Naive B cell (primary cell): Measurements from ENCODE around the gene NCAM1. TPM values are rescaled to one million over a fixed set of nuclear protein-coding genes. Genes with fewer than 3 reads are reported as not detected.
"Not testable (repeated sequence)": the region's sequence is repeated elsewhere in the genome, so short reads cannot be mapped to it uniquely, and the experiment has no call there.

Experiments
- ATAC-seq, 2 donors: fragments of 150-1000 bp; cut with Tn5 transposase; 2 replicates each; pipeline ENCODE4 v1.10.0; 2021; ENCODE audit warnings: low read depth in 2 of 2, mild to moderate bottlenecking in 2 of 2, moderate library complexity in 2 of 2
- DNase-seq: peaks from one replicate; pipeline ENCODE4 v3.0.0; 2022
- H3K27ac Mint-ChIP-seq, 6 donors: one replicate each; pipeline ENCODE4 v1.8.0; 2020 to 2022; ENCODE audit warnings: mild to moderate bottlenecking in 6 of 6, mixed read lengths in 6 of 6, moderate library complexity in 5 of 6, inconsistent platforms in 2 of 6
- H3K27me3 Mint-ChIP-seq, 3 donors: one replicate each; pipeline ENCODE4 v1.8.0; 2021 to 2022; ENCODE audit warnings: mixed read lengths in 3 of 3, mild to moderate bottlenecking in 1 of 3
- H3K36me3 Mint-ChIP-seq, 2 donors: one replicate each; pipeline ENCODE4 v1.8.0; 2020 to 2022; ENCODE audit warnings: mixed read lengths in 2 of 2, inconsistent platforms in 1 of 2, mild to moderate bottlenecking in 1 of 2
- H3K4me1 Mint-ChIP-seq, 3 donors: one replicate each; pipeline ENCODE4 v1.8.0; 2020 to 2022; ENCODE audit warnings: mixed read lengths in 3 of 3, inconsistent platforms in 1 of 3, mild to moderate bottlenecking in 1 of 3, moderate library complexity in 1 of 3
- H3K4me3 Mint-ChIP-seq, 8 donors: one replicate each; pipeline ENCODE4 v1.8.0; 2020 to 2022; ENCODE audit warnings: mild to moderate bottlenecking in 8 of 8, mixed read lengths in 8 of 8, moderate library complexity in 8 of 8, inconsistent platforms in 2 of 8
- H3K9me3 Mint-ChIP-seq, 7 donors: one replicate each; pipeline ENCODE4 v1.8.0; 2020 to 2022; ENCODE audit warnings: mixed read lengths in 7 of 7, mild to moderate bottlenecking in 5 of 7, inconsistent platforms in 2 of 7, moderate library complexity in 1 of 7
- polyA plus RNA-seq, 6 donors: library from polyadenylated mRNA; unstranded; fragments of 300-500 nt; fragmentation: Illumina TruSeq; gene quantifications; one replicate each; pipeline ENCODE4 v1.2.3, GENCODE V29; 2021; ENCODE audit warnings: low read depth in 6 of 6

The NCAM1 gene
- polyA plus RNA-seq = under 1 TPM in 1 of 6 donors, not detected in 5; 0.05 TPM

DNA sequence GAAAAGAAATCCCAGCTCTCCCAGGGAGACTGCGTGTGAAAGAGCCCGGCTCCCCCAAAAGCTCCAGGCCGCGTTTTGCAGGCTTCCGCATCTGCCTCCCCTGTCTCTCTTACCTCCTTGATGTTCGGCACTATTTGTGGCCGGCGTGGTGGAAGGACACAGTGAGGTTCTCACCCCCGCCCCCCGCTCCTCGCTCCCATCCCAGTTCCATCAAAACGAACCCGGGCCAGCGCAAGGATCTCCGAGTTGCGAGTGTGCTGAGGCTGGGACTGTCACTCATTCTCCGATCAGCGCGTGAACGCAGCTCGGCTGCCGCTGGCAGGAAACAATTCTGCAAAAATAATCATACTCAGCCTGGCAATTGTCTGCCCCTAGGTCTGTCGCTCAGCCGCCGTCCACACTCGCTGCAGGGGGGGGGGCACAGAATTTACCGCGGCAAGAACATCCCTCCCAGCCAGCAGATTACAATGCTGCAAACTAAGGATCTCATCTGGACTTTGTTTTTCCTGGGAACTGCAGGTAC is at the start of gene NCAM1:
Gene NCAM1 (plus strand): TSS at position 275 of the 523 bp plus-strand sequence.
- Mint-ChIP-seq H3K9me3 (peaks cover 0 to 10% (median 2%) of the 10 kb centered on the region in 7 donors), H3K27ac (peak within 1 kb of the TSS in 2 of 6 donors; percentile 35 to 48), H3K4me1 (peaks cover 9 to 24% (median 17%) of the 10 kb centered on the region in 3 donors), H3K27me3 (peaks cover 57 to 71% (median 63%) of the 10 kb centered on the region in 3 donors), H3K4me3 (peak within 1 kb of the TSS; percentile 53 to 91 (median 79)), H3K36me3 (peaks cover 0 to 18% of the 10 kb centered on the region in 2 donors)
- ATAC-seq (no peak), DNase-seq (no peak)

DNA sequence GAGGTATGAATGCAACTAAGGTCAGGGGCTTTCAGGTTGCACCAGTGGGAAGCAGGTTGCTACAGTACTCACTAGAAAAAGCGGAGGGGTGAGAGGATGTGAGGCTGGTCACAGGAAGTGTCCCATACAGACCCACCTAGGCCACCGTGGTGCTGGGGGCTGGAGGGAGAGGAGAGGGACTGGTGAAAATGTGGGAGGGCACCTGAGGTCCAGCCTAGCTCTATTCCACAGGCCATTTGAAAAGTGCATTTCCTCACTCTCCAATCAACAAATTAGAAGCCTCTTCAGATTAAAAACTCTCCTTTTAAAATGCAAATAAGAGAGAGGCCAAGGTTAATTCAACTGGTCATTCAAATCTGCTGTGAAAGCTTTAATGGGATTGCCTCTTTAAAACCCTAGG is 38.6 kb upstream of the NCAM1 start:
- no peak for ATAC-seq

DNA sequence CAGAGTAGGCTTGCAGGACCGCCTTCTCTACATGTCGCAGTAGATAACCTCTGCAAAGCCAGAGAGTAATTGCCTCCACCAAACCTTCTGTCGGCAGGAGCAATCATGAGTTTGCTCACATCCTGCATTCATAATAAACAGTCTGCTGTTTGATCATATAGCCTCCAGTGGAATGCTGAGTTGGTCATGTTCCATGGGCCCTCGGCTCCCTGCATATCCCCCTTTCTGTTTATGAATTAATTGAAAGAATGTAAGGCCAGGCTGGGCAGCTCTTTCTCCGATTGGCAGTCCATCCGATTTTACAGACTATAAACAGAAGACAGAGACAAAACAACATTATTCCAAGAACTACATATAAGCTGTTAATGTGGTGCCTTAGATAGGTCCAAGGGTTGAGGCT is 36.4 kb upstream of the NCAM1 start:
- not testable (repeated sequence) for DNase-seq, H3K27ac Mint-ChIP-seq, H3K9me3 Mint-ChIP-seq, H3K4me1 Mint-ChIP-seq, ATAC-seq, H3K4me3 Mint-ChIP-seq, H3K27me3 Mint-ChIP-seq, H3K36me3 Mint-ChIP-seq

More for the DNA sequence above, 38.6 kb upstream of the NCAM1 start:
- H3K9me3 Mint-ChIP-seq = peaks cover 0 to 10% (median 3%) of the 10 kb centered on the region in 7 donors
- H3K36me3 Mint-ChIP-seq = no peaks in the 10 kb centered on the region
- no peaks in the 10 kb centered on the region for H3K27me3 Mint-ChIP-seq
- H3K4me3 Mint-ChIP-seq = no peak overlapping the region
- no peak for DNase-seq
- no peak overlapping the region for H3K27ac Mint-ChIP-seq
- no peaks in the 10 kb centered on the region for H3K4me1 Mint-ChIP-seq

DNA sequence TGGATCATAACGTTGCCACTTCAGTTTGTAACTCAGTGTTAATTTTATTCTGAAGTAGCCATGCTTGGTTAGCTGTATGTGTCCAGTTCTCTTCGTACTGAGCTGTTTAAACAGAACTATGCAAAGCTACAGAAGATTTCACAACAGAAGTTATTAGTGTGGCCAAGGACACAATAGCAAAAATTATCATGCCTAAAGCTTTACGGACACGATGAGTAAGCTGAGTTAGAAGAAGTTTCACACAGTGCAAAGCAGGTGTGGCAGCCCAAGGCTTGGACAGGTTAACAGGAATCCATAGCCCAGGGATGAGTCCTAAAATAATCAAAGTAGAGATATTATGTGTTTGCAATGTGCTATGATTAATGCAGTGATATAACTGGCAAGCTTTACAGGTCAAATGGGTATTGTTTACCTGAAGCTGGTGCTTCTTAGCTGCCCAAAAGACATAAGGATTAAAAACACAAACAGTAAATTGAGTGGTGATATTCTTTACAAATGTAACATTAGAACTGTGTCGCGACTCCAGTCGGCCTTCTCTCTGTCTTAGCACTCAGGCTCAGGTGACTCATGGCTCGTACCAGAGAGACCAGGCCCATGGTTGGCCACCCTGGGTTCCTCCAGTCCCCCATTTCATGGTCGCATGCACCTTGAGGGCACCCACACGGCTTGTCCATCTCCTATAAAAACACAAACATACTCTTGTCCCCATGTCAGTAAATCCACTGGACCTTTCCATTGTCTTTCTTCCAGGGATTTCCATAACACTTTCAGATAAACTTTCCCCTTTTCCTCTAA is 35.5 kb upstream of the NCAM1 start:
- no peaks in the 10 kb centered on the region for H3K4me1 Mint-ChIP-seq
- H3K27me3 Mint-ChIP-seq = no peaks in the 10 kb centered on the region
- H3K27ac Mint-ChIP-seq = no peak overlapping the region
- DNase-seq (no peak), ATAC-seq (no peak)
- peaks cover 0 to 7% (median 0%) of the 10 kb centered on the region in 7 donors for H3K9me3 Mint-ChIP-seq
- H3K36me3 Mint-ChIP-seq = no peaks in the 10 kb centered on the region
- H3K4me3 Mint-ChIP-seq = no peak overlapping the region

DNA sequence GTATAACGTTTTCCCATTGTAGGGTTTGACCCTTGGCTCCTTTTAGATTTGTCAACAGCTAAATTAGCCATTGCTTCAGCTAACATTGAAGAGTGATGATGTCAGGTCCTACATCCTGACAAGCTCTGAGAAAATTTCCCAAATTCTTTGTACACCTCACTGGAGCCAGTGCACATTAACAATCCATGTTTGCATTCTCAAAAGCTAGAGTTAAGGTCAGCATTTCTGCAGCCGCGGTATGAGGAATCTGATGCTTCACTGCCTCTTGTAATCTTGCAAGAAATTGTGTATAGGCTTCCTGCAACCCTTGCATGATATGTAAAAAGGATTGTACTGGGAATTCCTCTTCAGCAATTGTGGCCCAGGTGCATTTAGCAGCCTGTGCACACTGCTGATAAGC is 33.1 kb upstream of the NCAM1 start:
- H3K9me3 Mint-ChIP-seq = peaks cover 0 to 5% (median 0%) of the 10 kb centered on the region in 7 donors

DNA sequence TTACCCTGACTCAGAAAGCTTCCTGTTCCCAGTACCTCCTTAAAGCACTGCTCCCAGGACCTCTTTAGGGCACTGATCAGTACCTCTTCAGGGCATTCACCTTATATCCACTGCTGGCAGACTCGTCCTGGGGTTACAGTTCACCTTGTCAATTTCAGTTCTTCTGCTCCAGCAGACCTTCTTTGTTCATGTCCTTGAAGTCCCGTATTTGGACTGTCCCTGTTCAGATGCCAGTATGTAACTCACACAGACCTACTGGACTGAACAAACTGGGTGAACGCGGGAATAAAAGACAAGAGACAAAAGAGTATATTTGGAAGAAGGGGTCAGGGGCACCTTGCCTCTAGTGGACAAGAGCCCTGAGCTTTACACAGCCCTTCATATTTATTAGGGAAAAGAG is 31.8 kb upstream of the NCAM1 start:
- Mint-ChIP-seq H3K27ac (no peak overlapping the region), H3K4me3 (no peak overlapping the region), H3K9me3 (peaks cover 0 to 5% (median 0%) of the 10 kb centered on the region in 7 donors), H3K27me3 (peaks cover 0 to 5% (median 0%) of the 10 kb centered on the region in 3 donors), H3K4me1 (no peaks in the 10 kb centered on the region), H3K36me3 (no peaks in the 10 kb centered on the region)
- DNase-seq (no peak), ATAC-seq (no peak)

More for the DNA sequence above, 33.1 kb upstream of the NCAM1 start:
- Mint-ChIP-seq H3K4me1 (no peaks in the 10 kb centered on the region), H3K36me3 (no peaks in the 10 kb centered on the region), H3K4me3 (no peak overlapping the region), H3K27ac (no peak overlapping the region), H3K27me3 (no peaks in the 10 kb centered on the region)
- no peak for ATAC-seq
- no peak for DNase-seq

DNA sequence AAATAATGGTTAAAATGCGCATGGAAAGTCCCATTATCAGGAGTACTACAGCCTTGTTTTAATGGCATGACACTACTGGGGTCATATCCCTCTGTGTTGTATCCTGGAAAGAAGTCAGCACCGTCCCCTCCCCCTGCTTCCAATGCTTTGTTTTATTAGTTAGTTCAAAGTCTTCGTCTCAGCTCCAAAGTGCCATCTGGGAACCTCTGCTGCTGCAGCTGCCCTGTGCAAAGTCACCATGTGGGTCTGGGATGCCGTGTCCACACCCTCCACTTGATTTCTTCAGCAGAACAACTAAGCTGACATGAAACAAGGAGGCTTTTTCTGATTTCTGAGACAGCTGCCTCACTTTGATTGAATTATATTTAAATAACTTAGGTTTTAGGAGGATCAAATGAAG is 29.5 kb upstream of the NCAM1 start:
- H3K4me1 Mint-ChIP-seq = no peaks in the 10 kb centered on the region
- peaks cover 0 to 5% (median 0%) of the 10 kb centered on the region in 3 donors for H3K27me3 Mint-ChIP-seq
- no peak overlapping the region for H3K4me3 Mint-ChIP-seq
- ATAC-seq (no peak), DNase-seq (no peak)
- no peaks in the 10 kb centered on the region for H3K36me3 Mint-ChIP-seq
- peaks cover 0 to 8% (median 3%) of the 10 kb centered on the region in 7 donors for H3K9me3 Mint-ChIP-seq
- no peak overlapping the region for H3K27ac Mint-ChIP-seq

DNA sequence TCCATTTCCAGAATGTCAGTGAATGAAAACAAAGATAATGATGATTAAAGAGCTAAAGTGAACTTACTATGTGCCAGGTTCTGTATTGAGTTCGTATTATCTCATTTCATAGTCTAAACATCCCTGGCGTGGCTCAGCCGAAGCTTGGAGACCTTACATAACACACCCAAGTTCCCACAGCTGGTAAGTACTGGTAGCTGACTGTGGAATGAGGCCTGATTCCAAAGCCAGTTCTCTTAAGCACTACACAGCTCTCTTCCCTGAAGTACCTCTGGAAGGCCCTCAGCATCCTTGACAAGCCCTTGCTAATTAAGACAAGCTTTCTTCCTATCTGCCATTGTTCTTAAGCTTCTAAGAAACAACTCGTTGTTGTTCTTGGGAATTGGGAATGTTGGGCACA is 28.6 kb upstream of the NCAM1 start:
- Mint-ChIP-seq H3K27me3 (peaks cover 0 to 5% (median 0%) of the 10 kb centered on the region in 3 donors), H3K9me3 (peaks cover 0 to 12% (median 3%) of the 10 kb centered on the region in 7 donors), H3K36me3 (no peaks in the 10 kb centered on the region), H3K4me3 (no peak overlapping the region), H3K27ac (no peak overlapping the region), H3K4me1 (no peaks in the 10 kb centered on the region)
- ATAC-seq (no peak), DNase-seq (no peak)

DNA sequence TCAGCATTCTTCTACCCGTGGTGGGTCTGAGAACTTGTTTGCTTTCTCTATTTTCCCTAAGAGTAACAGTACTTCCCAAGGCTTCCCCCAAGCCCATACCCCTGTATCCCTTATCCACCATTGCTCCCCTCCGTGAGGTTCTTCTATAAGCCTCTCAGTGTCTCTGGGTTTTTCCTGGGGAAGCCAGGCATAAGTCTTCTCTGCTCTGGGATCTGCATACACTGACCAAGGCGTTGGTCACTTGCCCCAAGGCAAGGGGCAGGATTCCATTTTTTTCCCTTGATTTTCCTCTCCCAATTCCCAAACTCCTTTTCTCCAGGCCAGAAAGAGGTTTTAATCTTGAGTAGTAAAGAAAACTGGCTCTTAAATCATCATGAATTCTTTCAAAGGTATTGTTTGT is 27.2 kb upstream of the NCAM1 start:
- Mint-ChIP-seq H3K4me1 (no peaks in the 10 kb centered on the region), H3K9me3 (peaks cover 0 to 12% (median 3%) of the 10 kb centered on the region in 7 donors), H3K4me3 (no peak overlapping the region), H3K27ac (no peak overlapping the region), H3K27me3 (peaks cover 3 to 10% (median 5%) of the 10 kb centered on the region in 3 donors), H3K36me3 (no peaks in the 10 kb centered on the region)
- ATAC-seq = no peak
- no peak for DNase-seq

DNA sequence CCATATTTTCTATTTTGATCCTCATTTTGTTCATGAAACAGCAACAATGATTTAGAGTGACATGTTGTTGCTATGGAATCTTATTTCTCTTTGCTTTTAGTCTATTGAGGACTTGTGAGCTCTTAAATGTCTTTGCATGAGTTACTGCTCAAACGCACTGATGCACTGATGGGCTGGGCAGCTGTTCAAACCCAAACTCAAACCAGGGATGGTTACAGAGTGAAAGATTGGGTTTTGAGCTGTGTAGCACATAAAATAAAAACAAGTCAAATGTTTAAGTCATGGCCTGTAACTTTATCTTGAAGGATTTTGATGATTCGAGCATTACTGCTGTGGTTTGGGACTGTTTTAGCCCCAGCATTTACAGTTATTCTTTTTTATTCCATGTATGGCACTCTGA is 20.1 kb upstream of the NCAM1 start:
- Mint-ChIP-seq H3K4me3 (no peak overlapping the region), H3K4me1 (no peaks in the 10 kb centered on the region), H3K27me3 (peaks cover 4 to 7% (median 5%) of the 10 kb centered on the region in 3 donors), H3K9me3 (peaks cover 0 to 7% (median 0%) of the 10 kb centered on the region in 7 donors), H3K36me3 (no peaks in the 10 kb centered on the region), H3K27ac (no peak overlapping the region)
- DNase-seq = no peak
- no peak for ATAC-seq

DNA sequence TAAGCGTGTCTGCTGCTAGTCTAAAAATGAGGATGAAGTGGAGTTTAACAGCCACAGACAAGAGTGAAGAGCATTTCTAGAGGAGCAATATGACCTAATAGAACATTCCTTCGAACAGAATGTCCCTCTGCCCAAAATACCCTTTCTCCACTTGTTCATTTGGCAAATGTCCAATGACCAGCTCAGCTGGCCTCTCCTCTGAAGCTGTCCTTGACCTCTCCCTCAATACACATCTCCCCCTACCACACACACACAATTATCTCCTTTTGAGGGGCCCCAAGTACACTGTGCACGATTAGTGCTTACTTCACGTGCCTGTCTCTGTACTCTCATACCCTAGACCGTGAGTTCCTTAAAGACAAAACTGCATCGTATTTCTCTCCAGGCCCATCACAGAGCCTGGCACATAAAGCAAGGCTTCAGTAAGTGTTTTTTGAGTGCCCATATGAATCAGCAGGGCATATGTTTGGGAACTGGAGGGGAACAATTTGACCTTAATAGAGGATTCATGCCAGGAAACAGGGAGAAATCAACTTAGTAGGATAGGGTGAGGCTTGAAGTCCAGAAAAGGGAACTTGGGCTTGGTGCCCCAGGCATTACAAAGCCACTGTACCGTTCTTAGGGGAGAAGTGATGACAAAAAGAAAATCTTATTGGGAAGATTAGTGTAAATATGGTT is 18.1 kb upstream of the NCAM1 start:
- peaks cover 5 to 17% (median 8%) of the 10 kb centered on the region in 3 donors for H3K27me3 Mint-ChIP-seq
- H3K9me3 Mint-ChIP-seq = peaks cover 0 to 7% (median 0%) of the 10 kb centered on the region in 7 donors
- H3K27ac Mint-ChIP-seq = no peak overlapping the region
- no peak overlapping the region for H3K4me3 Mint-ChIP-seq
- no peak for DNase-seq
- no peak for ATAC-seq
- H3K4me1 Mint-ChIP-seq = no peaks in the 10 kb centered on the region
- no peaks in the 10 kb centered on the region for H3K36me3 Mint-ChIP-seq

DNA sequence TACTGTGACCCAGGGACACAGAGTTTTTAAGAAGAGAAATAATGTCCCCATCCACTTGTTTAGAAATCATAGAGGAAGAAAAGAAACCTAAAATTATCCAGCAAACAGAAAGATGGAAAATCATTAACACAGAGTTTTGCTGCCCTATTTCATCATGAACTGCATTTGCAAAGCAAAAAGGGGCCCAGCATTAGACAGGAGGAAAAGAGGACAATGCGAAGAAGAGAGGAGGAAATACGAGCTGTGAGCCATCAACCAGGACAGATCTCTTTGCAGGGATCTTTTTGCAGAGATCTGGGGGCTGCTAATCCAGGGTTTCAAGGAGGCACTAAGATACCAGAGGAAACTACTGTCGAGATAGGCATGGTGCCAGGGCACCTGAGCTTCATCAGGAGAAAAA is 14.4 kb upstream of the NCAM1 start:
- DNase-seq (no peak), ATAC-seq (no peak)
- peaks cover 0 to 9% (median 3%) of the 10 kb centered on the region in 7 donors for H3K9me3 Mint-ChIP-seq
- no peaks in the 10 kb centered on the region for H3K4me1 Mint-ChIP-seq
- no peak overlapping the region for H3K4me3 Mint-ChIP-seq
- H3K27ac Mint-ChIP-seq = no peak overlapping the region
- H3K27me3 Mint-ChIP-seq = peaks cover 9 to 22% (median 13%) of the 10 kb centered on the region in 3 donors
- peaks cover 0 to 6% of the 10 kb centered on the region in 2 donors for H3K36me3 Mint-ChIP-seq

DNA sequence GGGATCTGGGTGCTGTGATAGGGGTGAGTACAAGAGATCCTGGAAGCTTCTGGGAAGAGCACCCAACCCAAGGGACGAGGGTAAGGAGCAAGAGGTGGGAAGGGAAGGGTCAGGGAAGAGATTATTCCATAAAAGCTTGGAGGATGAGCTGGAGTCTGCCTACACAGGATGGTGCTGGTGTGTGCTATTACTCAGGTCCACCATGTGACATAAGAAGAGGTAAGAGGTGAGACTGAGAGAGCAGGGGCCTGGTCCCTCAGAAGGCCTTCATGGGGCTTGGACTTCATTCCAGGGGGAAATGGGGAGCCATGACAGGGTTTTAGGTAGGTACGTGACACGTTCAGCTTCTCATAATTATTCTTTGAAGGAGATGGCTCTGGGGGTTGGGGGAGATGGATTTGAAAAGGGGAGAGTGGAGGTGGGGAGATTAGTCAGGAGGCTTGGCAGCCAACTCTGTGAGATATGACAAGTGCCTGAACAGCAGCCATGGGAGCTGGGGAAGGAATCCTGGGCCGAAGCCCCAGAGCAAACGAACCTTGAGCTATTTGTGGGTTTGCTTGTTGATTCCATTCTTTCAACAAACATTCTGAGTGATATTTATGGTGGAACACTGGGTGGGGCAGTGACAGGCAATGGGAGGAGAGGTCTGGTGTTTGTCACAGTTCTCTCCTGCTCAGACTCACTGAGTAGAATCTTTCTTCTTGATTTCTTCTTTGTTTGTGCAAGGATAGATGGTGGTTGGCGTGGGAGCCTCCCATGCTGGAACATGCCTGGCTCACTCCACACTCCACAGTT is 11.2 kb upstream of the NCAM1 start:
- ATAC-seq (no peak), DNase-seq (no peak)
- H3K4me1 Mint-ChIP-seq = no peaks in the 10 kb centered on the region
- H3K27me3 Mint-ChIP-seq = peaks cover 15 to 35% (median 30%) of the 10 kb centered on the region in 3 donors
- H3K36me3 Mint-ChIP-seq = peaks cover 0 to 6% of the 10 kb centered on the region in 2 donors
- no peak overlapping the region for H3K4me3 Mint-ChIP-seq
- peak overlapping the region in 1 of 6 donors; percentile 52 for H3K27ac Mint-ChIP-seq
- peaks cover 3 to 26% (median 5%) of the 10 kb centered on the region in 7 donors for H3K9me3 Mint-ChIP-seq
